Neural progenitor cell (in vitro differentiated cells): Measurements from ENCODE around the gene ADGRE2.

ENCODE experiments used
- EZH2 ChIP-seq: fragments of 200-600 bp; sonication (generic); IDR thresholded peaks from 2 replicates; pipeline ENCODE4 v1.6.1; 2017; ENCODE audit warnings: antibody characterized with exemption, mild to moderate bottlenecking, moderate library complexity
- EZH2phosphoT487 ChIP-seq: fragments of 200-600 bp; sonication (generic); IDR thresholded peaks from 2 replicates; pipeline ENCODE4 v1.6.1; 2017; ENCODE audit warnings: antibody characterized with exemption
- TF ChIP-seq, protein P1 (sequence below): fragments of 200-600 bp; sonication (generic); IDR thresholded peaks from 2 replicates; pipeline ENCODE4 v1.5.1; 2017; ENCODE audit warnings: antibody characterized with exemption, mild to moderate bottlenecking

DNA sequence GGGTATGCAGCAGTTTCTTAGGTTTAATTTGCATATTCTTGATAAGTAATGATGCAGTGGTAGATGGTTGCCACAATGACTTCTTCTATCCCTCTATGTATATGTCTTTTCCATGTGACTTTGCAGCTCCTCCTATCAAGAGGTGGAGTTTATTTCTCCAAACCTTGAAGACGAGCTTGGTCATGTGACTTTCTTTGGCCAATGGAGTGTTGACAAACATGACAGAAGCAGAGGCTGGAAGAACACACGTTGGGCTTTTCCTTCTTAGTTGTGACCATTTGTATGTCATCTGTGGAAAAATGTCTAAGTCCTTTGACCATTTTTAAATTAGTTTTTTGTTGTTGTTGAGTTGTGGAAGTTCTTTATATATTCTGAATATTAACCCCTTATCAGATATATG, 56.2 kb downstream of the ADGRE2 start:
- TF ChIP-seq, protein P1, sequence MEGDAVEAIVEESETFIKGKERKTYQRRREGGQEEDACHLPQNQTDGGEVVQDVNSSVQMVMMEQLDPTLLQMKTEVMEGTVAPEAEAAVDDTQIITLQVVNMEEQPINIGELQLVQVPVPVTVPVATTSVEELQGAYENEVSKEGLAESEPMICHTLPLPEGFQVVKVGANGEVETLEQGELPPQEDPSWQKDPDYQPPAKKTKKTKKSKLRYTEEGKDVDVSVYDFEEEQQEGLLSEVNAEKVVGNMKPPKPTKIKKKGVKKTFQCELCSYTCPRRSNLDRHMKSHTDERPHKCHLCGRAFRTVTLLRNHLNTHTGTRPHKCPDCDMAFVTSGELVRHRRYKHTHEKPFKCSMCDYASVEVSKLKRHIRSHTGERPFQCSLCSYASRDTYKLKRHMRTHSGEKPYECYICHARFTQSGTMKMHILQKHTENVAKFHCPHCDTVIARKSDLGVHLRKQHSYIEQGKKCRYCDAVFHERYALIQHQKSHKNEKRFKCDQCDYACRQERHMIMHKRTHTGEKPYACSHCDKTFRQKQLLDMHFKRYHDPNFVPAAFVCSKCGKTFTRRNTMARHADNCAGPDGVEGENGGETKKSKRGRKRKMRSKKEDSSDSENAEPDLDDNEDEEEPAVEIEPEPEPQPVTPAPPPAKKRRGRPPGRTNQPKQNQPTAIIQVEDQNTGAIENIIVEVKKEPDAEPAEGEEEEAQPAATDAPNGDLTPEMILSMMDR: no peak
- TF ChIP-seq EZH2phosphoT487: no peak
- no peak for TF ChIP-seq EZH2
